ENCODE measurements around the gene MIER3.

- TF ChIP-seq, protein P1, sequence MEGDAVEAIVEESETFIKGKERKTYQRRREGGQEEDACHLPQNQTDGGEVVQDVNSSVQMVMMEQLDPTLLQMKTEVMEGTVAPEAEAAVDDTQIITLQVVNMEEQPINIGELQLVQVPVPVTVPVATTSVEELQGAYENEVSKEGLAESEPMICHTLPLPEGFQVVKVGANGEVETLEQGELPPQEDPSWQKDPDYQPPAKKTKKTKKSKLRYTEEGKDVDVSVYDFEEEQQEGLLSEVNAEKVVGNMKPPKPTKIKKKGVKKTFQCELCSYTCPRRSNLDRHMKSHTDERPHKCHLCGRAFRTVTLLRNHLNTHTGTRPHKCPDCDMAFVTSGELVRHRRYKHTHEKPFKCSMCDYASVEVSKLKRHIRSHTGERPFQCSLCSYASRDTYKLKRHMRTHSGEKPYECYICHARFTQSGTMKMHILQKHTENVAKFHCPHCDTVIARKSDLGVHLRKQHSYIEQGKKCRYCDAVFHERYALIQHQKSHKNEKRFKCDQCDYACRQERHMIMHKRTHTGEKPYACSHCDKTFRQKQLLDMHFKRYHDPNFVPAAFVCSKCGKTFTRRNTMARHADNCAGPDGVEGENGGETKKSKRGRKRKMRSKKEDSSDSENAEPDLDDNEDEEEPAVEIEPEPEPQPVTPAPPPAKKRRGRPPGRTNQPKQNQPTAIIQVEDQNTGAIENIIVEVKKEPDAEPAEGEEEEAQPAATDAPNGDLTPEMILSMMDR (IDR thresholded peaks at IDR 0.05), result no peak
- TF ChIP-seq POLR2A (IDR thresholded peaks at IDR 0.05), result no peak
Measured at GRCh38 chr5:56941981-56942380, 9.9 kb downstream of the MIER3 start.

Measured in body of pancreas (tissue), 4 donors.